GM19351 (cell line): Measurements from ENCODE around the gene IKBKG.
"Not testable (repeated sequence)": the region's sequence is repeated elsewhere in the genome, so short reads cannot be mapped to it uniquely, and the experiment has no call there.

Source experiments
- ATAC-seq: cut with Tn5 transposase; IDR thresholded peaks from one replicate; pipeline ENCODE4 v1.9.1; 2021; ENCODE audit warnings: mild to moderate bottlenecking, moderate library complexity; ENCODE audit not compliant: unreplicated experiment

The IKBKG gene, protein sequence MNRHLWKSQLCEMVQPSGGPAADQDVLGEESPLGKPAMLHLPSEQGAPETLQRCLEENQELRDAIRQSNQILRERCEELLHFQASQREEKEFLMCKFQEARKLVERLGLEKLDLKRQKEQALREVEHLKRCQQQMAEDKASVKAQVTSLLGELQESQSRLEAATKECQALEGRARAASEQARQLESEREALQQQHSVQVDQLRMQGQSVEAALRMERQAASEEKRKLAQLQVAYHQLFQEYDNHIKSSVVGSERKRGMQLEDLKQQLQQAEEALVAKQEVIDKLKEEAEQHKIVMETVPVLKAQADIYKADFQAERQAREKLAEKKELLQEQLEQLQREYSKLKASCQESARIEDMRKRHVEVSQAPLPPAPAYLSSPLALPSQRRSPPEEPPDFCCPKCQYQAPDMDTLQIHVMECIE

DNA sequence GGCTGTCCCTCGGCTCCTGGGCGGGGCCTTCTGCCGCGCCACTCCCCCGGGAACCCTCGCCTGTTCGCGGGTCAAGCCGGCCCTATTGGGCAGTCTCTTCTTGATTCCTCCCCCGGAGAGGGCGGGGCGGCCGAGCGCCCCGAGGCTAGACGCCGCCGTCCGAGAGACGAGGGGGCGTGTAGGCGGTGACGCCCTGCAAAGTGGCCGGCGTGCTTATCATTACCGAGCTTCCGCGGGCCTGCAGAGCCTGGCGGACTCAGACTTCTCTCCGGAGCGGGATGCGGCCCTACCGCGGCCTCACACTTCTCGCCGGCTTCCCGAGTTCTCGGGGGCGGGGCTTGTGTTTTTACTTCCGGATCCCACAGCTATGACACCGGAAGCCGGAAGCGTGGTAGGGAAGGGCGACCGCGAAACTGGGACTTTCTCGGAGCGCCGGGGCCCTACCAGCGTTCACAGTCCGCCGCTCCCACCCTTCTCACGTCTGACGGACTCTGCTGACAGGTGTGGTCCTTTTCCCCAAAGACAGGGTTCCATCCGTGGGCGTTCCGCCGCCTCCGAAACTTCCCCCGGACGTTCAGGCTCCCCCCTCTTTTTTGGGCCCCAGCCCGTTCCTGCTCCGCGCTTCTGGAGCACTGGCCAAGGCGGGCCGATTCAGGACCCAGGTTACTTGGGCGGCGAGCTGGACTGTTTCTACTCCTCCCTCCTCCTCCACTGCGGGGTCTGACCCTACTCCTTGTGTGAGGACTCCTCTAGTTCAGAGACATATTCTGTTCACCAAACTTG is at the start of gene IKBKG:
Gene IKBKG, plus strand, starts transcription at position 376 of the 783 bp plus-strand sequence. CDS start 4,383 bp downstream, outside the sequence.
- peak; percentile 75 for ATAC-seq

DNA sequence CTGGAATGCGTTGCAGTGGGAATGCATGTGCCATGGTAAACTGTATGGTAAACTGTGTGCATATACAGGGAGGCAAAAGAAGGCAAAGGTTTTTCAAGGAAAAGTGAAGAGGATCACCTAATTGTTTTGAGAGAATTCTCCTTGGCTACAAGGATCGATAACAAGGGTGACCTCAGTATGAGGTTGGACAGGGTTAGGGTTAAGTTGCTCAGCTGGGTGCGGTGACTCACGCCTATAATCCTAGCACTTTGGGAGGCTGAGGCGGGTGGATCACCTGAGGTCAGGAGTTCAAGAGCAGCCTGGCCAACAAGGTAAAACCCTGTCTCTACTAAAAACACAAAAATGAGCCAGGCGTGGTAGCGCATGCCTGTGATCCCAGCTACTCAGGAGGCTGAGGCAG is 46.0 kb upstream of the IKBKG start:
- ATAC-seq = not testable (repeated sequence)

DNA sequence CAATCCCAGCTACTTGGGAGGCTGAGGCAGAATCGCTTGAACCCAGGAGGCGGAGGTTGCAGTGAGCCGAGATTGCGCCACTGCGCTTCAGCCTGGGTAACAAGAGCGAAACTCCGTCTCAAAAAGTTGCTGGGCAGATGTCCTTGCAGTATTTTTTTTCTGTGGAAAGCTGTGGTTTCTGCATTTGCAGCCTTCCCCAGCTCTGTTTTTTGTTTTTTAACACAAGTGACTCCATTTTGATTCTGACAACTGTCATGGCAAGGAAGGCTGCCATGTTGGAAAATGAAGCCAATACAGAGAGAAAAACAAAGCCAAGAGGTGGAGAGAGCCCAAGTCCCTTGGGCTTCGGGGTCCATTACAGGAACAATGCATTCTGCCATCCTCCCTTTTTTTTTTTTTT is 45.3 kb upstream of the IKBKG start:
- ATAC-seq = no peak

DNA sequence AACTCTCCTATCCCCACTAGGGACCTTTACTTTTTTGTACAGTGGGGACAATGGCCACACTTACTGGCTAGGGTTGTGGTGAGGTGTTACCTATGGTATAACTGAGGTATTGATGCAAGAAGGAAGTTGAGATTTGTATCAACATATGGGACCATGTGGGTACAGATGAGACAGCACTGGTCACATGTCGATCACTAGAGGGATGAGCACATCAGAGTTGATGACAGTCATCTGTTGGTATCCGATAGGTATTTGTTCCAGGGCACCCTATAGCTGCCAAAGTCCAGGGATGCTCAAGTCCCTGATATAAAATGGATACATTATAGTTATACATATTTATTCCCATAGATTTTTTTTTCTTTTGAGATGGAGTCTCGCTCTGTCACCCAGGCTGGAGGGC is 44.4 kb upstream of the IKBKG start:
- no peak for ATAC-seq

DNA sequence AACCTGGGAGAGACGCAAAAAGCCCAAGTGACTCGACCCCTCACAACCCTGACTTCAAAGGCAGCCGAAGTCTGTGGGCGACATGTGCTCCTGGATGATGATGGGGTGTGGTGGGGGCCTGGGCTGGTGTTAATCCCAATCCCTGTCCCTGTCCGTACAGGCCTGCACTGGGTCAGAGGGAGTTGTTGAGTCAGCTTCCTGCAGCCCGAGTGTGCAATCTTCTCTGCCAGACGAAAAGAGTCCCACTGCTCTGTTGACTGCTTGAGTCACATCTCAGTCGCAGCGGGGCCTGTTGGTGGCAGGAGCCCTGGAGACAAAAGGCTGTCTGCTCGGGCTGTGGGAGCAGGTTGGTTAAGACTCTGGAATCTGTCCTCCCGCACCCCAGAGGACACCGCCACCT is 41.7 kb upstream of the IKBKG start:
- no peak for ATAC-seq

DNA sequence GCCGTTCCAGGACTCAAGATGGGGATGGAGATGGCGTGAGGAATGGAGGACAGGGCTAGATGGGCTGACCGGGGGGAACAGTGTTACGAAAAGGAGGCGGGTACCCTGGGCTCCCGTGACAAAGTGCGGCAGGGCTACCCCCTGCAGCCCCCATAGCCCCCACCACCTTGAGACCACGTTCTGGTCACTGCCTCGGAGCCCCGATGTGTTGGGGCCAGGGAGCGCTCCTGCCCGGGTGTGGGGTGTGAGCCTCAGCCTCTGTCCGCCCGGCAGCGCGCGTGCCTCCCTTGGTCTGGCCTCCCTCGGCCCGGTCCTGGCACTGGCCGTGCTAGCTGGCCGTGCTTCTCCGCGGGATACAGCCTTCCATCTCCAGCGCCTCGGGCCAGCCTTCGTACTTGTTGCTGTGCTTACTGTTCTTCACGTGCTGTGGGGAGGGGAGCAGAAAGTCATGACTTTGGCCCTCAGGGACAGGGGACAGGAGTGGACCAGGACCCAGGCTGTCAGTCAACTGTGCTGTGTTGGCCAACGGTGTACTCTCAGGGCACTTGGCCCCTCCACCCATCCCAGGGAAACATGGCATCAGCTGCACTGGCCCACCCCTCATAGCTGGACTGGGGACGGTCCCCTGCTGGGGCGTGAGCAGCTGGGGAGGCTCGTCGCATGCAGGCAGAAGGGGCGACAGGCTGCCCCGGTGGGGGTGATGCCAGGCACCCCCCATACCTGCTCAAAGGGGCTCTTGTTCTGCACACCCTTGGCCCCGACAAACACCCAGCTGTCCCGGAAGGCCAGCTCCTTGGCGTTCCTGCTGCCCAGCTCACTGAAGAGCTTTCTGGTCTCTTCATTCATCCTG is 40.7 kb upstream of the IKBKG start:
- ATAC-seq = no peak

DNA sequence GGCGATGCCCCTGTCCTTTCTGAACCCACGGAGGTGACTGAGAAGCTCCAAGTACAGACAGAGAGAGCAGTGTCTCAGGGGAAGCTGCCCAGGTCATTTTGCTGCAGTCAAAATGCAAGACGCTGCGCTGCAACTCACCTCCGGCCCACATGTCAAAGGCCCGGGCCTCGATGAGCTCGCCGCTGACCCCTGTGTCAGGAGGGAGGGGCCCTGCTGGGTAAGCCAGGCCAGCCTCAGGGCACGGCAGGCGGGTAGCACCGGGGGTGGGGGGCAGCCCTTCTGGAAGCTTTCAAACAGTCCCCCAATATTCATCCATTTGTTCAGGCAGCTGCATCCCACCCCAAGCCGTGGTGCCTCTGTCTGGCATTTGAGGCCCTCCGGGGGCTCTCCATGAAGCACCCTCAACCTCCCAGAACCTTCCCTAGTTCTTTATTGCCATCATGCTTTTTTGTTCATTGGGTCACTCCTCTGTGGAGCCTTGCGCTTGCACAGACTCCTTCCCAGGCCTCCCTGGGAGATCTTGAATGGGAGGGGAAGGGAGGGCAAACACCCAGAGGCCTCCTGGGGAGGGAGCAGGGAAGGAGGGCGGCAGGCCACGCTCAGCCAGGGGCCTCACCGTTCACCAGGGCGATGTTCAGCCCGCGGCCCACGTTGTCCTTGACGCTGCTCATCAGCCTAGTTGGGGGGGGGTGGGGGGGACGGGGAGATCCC is 39.6 kb upstream of the IKBKG start:
- ATAC-seq = no peak

DNA sequence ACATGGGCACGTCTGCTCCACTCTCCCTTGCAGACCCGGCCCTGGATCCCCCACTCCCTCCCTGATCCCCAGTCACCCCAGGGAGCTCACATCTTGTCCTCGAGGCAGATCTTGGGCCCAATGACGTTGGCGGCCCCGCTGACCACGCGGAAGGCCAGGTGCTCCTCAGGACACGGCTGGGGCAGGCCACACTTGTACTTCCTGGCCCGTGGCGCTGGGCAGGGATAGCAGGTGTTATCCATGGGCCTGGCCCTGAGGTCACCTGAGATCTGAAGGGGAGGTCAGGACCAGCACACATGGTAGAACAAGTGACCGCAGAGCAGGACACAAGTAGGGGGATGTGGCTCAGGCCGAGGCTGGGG is 39.1 kb upstream of the IKBKG start:
- ATAC-seq = no peak

DNA sequence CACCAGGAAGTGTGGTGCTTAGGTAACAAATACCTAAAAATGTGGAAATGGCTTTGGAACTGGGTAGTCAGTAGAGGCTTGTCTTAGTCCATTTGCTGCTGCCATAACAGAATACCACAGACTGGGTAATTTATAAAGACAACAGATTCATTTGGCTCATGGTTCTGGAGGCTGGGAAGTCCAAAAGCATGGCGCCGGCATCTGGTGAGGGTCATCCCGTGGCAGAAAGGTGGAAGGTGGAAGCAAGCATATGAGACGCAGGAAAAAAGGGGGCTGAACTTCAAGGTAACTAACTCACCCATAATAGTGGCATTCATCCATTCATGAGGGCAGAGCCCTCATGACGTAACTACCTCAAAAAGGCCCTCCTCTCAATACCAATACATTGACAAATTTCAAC is 38.0 kb upstream of the IKBKG start:
- no peak for ATAC-seq

DNA sequence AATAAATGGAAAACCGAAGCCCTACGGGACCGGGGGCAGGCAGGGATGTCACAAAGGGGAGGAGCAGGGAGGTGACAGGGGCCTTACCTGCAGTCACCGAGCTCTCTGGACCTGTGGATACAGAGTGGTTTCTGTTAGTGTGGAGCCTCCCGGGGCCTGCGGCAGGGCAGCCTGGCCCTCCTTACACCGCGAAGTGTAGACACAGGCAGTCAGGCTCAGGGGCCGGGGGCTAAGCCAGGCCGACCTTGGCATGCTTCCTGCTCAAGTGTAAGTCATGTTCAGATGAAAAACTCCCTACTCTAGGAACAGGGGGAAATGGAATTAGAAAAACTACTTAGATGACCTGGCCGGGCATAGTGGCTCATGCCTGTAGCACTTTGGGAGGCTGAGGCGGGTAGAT is 35.7 kb upstream of the IKBKG start:
- no peak for ATAC-seq

DNA sequence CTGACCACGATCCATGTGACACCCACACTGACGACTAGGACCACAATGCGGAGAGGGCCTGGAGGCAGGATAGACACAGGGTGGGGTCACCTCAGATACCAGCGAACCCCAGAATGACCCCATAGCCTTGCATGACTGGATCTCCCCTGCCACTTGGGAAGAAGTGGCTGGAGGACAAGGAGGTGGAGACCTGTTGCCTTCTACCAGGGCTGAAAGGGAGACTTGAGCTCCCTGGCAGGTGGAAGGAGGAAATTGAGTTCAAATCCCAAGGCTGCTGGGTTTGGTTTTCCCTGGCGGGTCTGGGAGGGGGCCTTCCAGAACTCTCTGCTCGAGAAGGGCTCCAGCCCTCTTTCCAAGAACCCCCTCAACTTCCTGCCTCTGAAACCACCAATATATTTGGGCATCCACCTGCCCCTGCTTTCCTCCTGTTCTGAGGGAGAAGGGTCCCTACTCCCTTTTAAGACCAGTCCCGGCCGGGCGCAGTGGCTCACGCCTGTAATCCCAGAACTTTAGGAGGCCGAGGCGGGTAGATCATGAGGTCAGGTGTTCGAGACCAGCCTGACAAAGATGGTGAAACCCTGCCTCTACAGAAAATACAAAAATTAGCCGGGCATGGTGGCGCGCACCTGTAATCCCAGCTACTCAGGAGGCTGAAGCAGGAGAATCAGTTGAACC is 34.4 kb upstream of the IKBKG start:
- no peak for ATAC-seq

DNA sequence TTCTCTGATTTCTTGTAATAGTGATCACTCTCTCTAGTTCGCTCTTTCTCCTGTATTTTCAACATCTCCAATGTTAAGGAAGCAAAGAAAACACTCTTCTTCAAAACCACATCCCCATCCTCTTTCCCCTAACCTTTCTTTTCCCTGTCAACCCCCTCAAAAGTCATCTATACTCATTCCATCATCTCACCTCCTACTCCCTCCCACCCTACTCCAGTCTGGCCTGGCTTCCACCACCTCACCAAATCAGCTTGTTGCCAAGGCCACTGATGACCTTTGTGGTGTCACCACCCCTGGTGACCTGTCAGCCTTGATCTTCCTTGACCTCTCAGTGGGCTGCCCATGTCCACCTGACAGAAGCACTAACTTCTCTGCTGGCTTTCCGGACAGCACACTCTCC is 33.7 kb upstream of the IKBKG start:
- ATAC-seq = no peak

DNA sequence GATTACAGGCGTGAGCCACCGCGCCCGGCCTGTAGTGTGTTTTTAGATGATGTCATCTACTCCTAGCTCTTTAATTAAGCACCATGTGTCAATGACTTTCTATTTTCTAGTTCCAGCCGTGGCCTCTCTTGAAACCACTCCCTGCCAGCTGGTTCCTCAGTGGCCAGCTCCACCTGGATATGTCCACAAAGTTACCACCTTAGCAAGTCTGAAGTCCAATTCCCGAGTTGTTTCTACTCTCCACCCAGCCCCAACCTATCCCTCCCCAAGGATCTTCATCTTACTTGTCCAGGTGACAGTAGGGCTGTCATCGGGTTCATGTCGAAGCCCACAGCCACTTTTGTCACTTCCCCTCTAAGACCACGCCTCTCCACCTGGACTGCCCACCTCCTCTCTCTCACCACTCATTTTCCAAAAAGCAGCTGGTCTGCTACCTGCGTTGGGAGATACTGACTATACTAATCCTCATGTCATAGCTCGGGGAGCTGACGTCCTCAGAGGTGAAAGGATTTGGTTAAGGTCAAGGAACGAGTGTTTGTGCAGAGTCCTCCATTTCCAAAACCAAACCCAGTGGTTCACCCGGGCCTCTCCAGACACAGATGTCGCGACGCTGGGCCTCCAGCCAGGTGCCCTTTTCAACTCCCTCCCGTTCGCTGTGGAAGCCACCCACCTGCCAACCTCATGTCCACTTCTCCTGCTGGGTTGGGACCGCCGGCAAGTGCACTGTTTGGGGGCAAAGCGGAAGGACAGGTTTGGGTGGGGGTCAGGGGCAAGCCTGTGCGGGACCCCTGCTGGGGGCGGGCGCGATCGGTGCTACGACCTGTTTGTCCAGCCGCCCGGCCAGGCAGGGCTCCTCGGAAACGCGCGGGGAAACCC is 32.1 kb upstream of the IKBKG start:
- no peak for ATAC-seq

DNA sequence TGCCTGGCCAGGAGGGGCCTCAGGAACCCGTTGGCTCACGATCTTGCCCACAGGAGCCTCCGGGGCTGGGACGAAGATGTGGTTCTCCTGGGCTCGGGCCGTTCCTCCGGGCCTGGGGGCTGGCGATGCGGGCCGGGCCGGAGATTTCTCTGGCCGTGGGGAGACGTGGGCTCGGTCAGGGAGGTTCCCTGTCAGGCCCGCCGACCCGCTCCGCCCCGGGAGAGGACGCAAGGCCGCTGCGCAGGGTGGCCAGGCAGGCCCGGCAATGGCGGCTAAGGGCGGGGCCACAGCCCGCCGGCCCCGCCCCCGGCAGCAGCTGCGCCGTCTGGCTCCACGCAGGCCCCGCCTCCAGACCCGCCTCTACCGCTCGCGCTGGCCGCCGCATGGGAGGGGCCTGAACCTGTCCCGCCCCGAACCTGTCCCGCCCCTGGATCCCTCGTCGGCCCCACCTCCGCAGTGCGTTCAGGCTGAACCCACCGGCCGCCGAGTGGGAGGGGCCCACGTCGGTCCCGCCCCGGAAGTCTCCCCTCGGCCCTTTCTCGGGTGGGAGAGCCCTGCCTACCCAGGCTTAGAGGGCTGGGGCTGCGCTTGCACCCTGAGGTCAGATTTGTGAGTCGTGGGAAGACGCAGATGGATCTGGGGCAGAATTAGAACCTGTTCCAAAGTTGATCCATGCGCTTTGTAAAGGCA is 31.3 kb upstream of the IKBKG start, which contains the start of gene FAM3A:
Gene FAM3A, minus strand, starts transcription at position 267 of the 690 bp plus-strand sequence. CDS start 460 bp downstream, outside the sequence.
- ATAC-seq = peak; percentile 82

DNA sequence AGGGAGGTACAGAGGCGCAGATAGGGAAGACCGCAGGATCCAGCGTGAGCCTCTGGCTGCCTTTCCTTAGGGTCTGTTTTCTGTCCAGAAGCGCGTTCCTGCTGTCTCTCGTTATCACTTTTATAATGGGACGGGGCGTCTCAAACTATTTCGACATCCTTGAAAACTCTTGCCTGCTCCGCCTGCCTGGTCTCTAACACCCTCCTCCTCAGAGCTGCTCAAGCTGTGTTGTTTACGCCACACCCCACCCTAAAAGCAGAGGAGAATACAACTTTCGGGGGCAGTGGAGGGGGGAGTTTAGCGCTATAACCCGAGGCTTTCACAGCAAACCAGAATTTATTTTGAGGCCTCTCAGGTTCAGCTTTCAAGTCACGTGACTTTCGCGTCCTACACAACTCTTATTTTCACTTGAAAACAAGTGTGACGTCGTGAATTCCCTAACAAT is 30.7 kb upstream of the IKBKG start:
- peak; percentile 5 for ATAC-seq

DNA sequence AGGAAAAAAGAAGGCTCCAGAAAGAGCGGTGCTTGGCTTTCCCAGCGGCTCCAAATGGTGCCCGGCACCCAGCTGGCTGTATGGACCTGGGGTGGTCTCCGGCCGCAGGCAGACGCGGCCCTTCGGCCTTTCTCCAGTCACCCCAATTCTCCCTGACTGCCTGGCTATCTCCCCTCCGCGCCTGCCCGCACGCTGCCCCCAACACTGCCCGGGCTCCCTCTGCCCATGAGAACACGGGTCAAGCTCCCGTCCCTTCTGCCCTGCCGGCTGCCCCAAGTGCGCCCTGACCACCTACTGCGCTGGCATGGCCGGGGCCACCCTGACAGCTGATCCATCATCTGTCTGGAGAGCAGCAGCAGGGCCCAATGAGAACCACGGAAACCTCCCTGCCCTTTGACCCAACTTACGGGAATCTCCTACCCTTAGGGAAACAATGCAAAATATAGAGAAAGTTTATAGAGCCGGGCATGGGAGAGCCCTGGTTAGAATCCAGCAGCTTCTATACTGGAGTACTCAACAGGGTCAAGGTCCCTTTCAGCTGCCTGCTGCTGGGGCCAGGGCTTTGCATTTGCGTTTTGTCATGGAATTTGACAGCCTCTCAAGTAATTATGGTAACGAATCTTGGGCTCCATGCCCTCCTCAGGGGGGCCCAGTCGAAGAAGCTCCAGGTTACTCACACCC is 30.2 kb upstream of the IKBKG start:
- ATAC-seq = no peak

DNA sequence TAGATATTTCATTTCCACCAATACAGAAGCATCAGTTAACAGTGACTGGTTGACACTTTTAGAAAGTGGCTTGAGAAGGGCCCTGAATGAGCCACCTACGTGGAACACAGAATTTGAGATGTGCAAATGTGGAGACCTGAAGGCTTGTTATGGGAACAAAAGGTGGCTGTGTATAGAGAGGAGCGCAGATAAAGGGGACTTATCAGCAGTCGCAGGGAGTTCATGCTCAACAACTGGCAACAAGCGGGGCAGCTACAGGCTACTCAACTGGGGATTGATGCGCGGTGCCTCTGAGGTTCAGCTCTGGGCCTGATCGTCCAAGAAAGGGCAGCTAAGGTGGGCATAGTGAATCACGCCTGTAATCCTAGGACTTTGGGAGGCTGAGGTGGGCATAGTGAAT is 28.0 kb upstream of the IKBKG start:
- no peak for ATAC-seq
